Lower leg skin (tissue), 3 donors: ENCODE measurements around the gene ARHGAP24.

ENCODE experiments used
- CTCF ChIP-seq, 3 donors: fragments of 450-650 bp; IDR thresholded peaks; one replicate each; pipeline ENCODE4 v1.5.1; 2016; ENCODE audit warnings: antibody characterized with exemption in 3 of 3, mild to moderate bottlenecking in 3 of 3, moderate library complexity in 2 of 3
- POLR2A ChIP-seq, 2 donors: fragments of 450-650 bp; IDR thresholded peaks; one replicate each; pipeline ENCODE4 v1.6.1; 2016 to 2017; ENCODE audit warnings: antibody characterized with exemption in 2 of 2, mild to moderate bottlenecking in 1 of 2, moderate library complexity in 1 of 2

DNA sequence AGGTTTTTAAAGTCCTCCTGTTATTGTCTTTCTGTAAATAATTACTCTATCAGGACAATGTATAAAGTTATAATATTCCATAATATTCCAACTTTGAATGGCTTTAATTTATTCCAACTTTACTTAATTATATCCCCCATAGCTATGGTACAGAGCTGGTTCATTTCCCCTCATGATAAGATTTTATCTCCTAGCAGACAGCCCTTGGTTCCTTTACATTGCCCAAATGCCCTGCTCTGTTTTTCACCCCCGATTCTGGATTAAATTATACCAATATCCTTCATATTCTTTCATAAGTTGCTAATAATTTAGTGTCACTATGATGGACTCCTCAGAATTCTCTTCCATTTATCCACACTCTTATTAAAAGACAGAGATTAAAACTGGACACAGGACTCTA lies 544.4 kb downstream of the ARHGAP24 start:
- TF ChIP-seq CTCF (IDR thresholded peaks at IDR 0.05) = no peak
- TF ChIP-seq POLR2A (IDR thresholded peaks at IDR 0.05) = no peak
